Measurements from ENCODE around the gene RHOT2. TPM values are rescaled to one million over a fixed set of nuclear protein-coding genes. Genes with fewer than 3 reads are reported as not detected.

The RHOT2 gene
- total RNA-seq, 1 experiment from 2014 or later = 210 TPM

DNA sequence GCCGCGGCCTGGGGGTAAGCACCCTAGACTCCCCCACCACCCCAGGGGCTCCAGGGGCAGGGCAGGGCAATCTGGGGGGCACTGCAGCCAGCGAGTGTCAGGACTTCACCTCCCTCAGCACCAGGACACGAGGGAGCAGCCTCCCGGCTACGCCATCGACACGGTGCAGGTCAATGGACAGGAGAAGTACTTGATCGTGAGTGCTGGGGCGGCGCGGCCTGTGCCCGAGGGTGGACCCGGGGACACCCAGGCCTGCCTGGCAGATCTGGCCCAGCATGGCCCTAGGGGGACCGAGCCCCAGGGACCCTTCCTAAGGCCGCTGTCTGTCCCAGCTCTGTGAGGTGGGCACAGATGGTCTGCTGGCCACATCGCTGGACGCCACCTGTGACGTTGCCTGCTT, 4.4 kb downstream of the RHOT2 start:
- no peak overlapping the region for H3K27ac Mint-ChIP-seq
- Histone ChIP-seq H3K23ac (ENCODE audit: insufficient read length, low read depth, low read length) (no peak overlapping the region), H4K20me1 (ENCODE audit: control insufficient read depth, insufficient read depth, insufficient read length) (no peaks in the 10 kb centered on the region), H3K14ac (ENCODE audit: insufficient read depth, low read length) (no peak overlapping the region), H3K4me1 (ENCODE audit: insufficient read depth, low read length) (no peaks in the 10 kb centered on the region), H3K23me2 (ENCODE audit: insufficient read length, low read depth, low read length, poor library complexity, severe bottlenecking) (peaks cover 6% of the 10 kb centered on the region), H3K56ac (ENCODE audit: insufficient read length, low read depth, low read length) (no peak overlapping the region), H4K8ac (replicated peaks; ENCODE audit: insufficient read length, low read depth, low read length) (no peak overlapping the region), H3K9ac (ENCODE audit: extremely low read depth, insufficient read length, low read length) (no peak overlapping the region), H2BK5ac (ENCODE audit: insufficient read length, low read length) (no peak overlapping the region), H4K91ac (ENCODE audit: insufficient read length, low read depth, low read length) (no peak overlapping the region), H3K18ac (ENCODE audit: insufficient read length, low read depth, low read length) (no peak overlapping the region), H2BK20ac (ENCODE audit: low read depth, low read length, poor library complexity, severe bottlenecking) (no peak overlapping the region), H3K4ac (ENCODE audit: low read depth, low read length) (no peak overlapping the region), H2AK5ac (ENCODE audit: insufficient read length, low read length) (no peak overlapping the region), H3T11ph (ENCODE audit: low read length) (no peak overlapping the region), H3K4me2 (ENCODE audit: insufficient read depth, insufficient read length, low read length) (no peak overlapping the region), H3K27me3 (ENCODE audit: insufficient read depth, low read length) (no peaks in the 10 kb centered on the region), H2BK15ac (ENCODE audit: low read depth, low read length) (no peak overlapping the region), H3K79me2 (ENCODE audit: insufficient read depth, low read length) (no peaks in the 10 kb centered on the region; the same call in 1 of the 2 replicates), H2BK120ac (ENCODE audit: low read depth, low read length, poor library complexity, severe bottlenecking) (no peak overlapping the region), H2AFZ (ENCODE audit: low read length) (no peak overlapping the region), H4K5ac (ENCODE audit: insufficient read length, low read depth, low read length) (no peak overlapping the region), H3K27ac (ENCODE audit: insufficient read length, low read depth, low read length) (no peak overlapping the region), H3K79me1 (ENCODE audit: insufficient read depth, low read depth, low read length, poor library complexity, severe bottlenecking) (no peaks in the 10 kb centered on the region), H3K9me3 (ENCODE audit: control insufficient read depth, low read depth, low read length) (no peaks in the 10 kb centered on the region), H2BK12ac (ENCODE audit: insufficient read length, low read depth, low read length) (no peak overlapping the region)
- H3K4me3 Mint-ChIP-seq = no peak overlapping the region
- H3K27me3 Mint-ChIP-seq (ENCODE audit: low read depth) = peaks cover 3% of the 10 kb centered on the region; the same call in 1 of the 2 replicates
- no peak for DNase-seq
- WGBS (ENCODE audit: extremely low coverage, insufficient read length, low lambda C conversion rate) = no CpG with 5 or more reads among the region's 19 CpGs
- peaks cover 11 to 27% (median 27%) of the 10 kb centered on the region in 3 experiments; a peak in 6 of 7 replicates for H3K36me3 Mint-ChIP-seq (ENCODE audit: insufficient read depth in 1 of 3, low read depth in 3 of 3)
- TF ChIP-seq CTCF (conservative IDR thresholded peaks at IDR 0.05) = no peak
- H3K4me1 Mint-ChIP-seq = peaks cover 13 to 16% of the 10 kb centered on the region in 2 experiments
- no peaks in the 10 kb centered on the region for H3K9me3 Mint-ChIP-seq

All from H9 (cell line).